NCI-H2196 (cell line): ENCODE data around the gene MRM3.
"Not testable (repeated sequence)": the region's sequence is repeated elsewhere in the genome, so short reads cannot be mapped to it uniquely, and the experiment has no call there.

ENCODE experiments used
- DNase-seq: peaks from one replicate; lab custom pipeline; 2025; ENCODE audit not compliant: unreplicated experiment; lab: John Stamatoyannopoulos, UW

Gene MRM3

GRCh38 chr17:819251-819650 is 37.1 kb downstream of the MRM3 start:
- DNase-seq = no peak

- DNase-seq = no peak
These were observed 41.3 kb downstream of the MRM3 start for GRCh38 chr17:823501-823902.

GRCh38 chr17:824378-824777 is 42.2 kb downstream of the MRM3 start:
- DNase-seq = no peak

- no peak for DNase-seq
These were observed 43.1 kb downstream of the MRM3 start for GRCh38 chr17:825216-825615.

- DNase-seq = no peak
These were observed 44.6 kb downstream of the MRM3 start for GRCh38 chr17:826778-827177.

- DNase-seq = no peak
These were observed 46.6 kb downstream of the MRM3 start for GRCh38 chr17:828761-829160.

- DNase-seq = not testable (repeated sequence)
These were observed 47.5 kb downstream of the MRM3 start for GRCh38 chr17:829614-830013.

- no peak for DNase-seq
These were observed 48.2 kb downstream of the MRM3 start for GRCh38 chr17:830381-830780.

GRCh38 chr17:830950-831349 is 48.8 kb downstream of the MRM3 start:
- no peak for DNase-seq

GRCh38 chr17:834136-834535 is 52.0 kb downstream of the MRM3 start:
- no peak for DNase-seq

GRCh38 chr17:835263-835662 is 53.1 kb downstream of the MRM3 start:
- DNase-seq = no peak

- not testable (repeated sequence) for DNase-seq
These were observed 53.6 kb downstream of the MRM3 start for GRCh38 chr17:835721-836120.

GRCh38 chr17:836151-836550 is 54.0 kb downstream of the MRM3 start:
- no peak for DNase-seq

GRCh38 chr17:838486-838885 is 56.3 kb downstream of the MRM3 start:
- DNase-seq = no peak

GRCh38 chr17:841313-841712 is 59.2 kb downstream of the MRM3 start:
- DNase-seq = no peak
